ENCODE data around the gene KAT8. TPM values are rescaled to one million over a fixed set of nuclear protein-coding genes. Genes with fewer than 3 reads are reported as not detected.

KAT8 gene
- total RNA-seq, 4 donors from 2014 or later, result 61.0 to 83.4 (median 72.6) TPM

GRCh38 chr16:31113121-31114120, 4.0 kb upstream of the KAT8 start:
- peaks cover 28 to 44% (median 36%) of the 10 kb centered on the region in 4 donors for H3K4me1 ChIP-seq
- no peaks in the 10 kb centered on the region for H3K27me3 ChIP-seq
- intact Hi-C loops (cut with DNase I), result no loop called here
- H3K4me3 ChIP-seq, result no peak overlapping the region
- no peaks in the 10 kb centered on the region for H3K9me3 ChIP-seq
- H3K36me3 ChIP-seq, result peaks cover 25 to 43% (median 40%) of the 10 kb centered on the region in 4 donors
- 80% methylated on average over 5 of the region's 5 CpGs for WGBS
- DNase-seq (ENCODE audit: extremely low spot score), result no peak
- TF ChIP-seq, protein P1, sequence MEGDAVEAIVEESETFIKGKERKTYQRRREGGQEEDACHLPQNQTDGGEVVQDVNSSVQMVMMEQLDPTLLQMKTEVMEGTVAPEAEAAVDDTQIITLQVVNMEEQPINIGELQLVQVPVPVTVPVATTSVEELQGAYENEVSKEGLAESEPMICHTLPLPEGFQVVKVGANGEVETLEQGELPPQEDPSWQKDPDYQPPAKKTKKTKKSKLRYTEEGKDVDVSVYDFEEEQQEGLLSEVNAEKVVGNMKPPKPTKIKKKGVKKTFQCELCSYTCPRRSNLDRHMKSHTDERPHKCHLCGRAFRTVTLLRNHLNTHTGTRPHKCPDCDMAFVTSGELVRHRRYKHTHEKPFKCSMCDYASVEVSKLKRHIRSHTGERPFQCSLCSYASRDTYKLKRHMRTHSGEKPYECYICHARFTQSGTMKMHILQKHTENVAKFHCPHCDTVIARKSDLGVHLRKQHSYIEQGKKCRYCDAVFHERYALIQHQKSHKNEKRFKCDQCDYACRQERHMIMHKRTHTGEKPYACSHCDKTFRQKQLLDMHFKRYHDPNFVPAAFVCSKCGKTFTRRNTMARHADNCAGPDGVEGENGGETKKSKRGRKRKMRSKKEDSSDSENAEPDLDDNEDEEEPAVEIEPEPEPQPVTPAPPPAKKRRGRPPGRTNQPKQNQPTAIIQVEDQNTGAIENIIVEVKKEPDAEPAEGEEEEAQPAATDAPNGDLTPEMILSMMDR (IDR thresholded peaks at IDR 0.05), result no peak
- TF ChIP-seq POLR2AphosphoS5 (IDR thresholded peaks at IDR 0.05) (no peak), POLR2A (IDR thresholded peaks at IDR 0.05; ENCODE audit: low read depth) (no peak), EP300 (IDR thresholded peaks at IDR 0.05) (no peak)
- peak overlapping the region in 3 of 4 donors; percentile 32 to 55 (median 37) for H3K27ac ChIP-seq (replicated peaks in 1 of 4)

DNA sequence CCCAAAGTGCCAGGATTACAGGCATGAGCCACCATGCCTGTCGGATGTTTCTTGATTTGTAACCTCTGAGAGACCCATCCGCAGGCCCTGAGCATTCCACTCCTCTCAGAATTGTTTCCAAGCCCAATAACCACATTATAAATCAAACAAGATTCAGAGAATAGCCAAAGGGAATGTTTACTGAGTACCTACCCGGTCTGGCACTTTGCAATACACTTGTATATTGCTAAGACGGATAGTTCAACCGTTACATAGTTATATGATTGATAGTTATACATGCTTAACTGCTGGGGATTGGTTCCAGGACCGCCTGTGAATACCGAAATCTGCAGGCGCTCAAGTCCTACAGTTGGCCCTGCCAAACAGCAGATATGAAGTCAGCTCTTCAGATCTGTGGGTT, 3.0 kb upstream of the KAT8 start:
- WGBS, result 71% methylated on average over 8 of the region's 8 CpGs
- no peak overlapping the region for H3K4me3 ChIP-seq
- TF ChIP-seq POLR2A (IDR thresholded peaks at IDR 0.05; ENCODE audit: low read depth) (no peak), EP300 (IDR thresholded peaks at IDR 0.05) (no peak), POLR2AphosphoS5 (IDR thresholded peaks at IDR 0.05) (no peak)
- TF ChIP-seq, protein P1 (IDR thresholded peaks at IDR 0.05), result no peak
- H3K27me3 ChIP-seq, result no peaks in the 10 kb centered on the region
- no peak for DNase-seq (ENCODE audit: extremely low spot score)
- intact Hi-C loops (cut with DNase I), result no loop called here
- H3K9me3 ChIP-seq, result no peaks in the 10 kb centered on the region
- peaks cover 28 to 45% (median 36%) of the 10 kb centered on the region in 4 donors for H3K4me1 ChIP-seq
- H3K36me3 ChIP-seq, result peaks cover 25 to 44% (median 40%) of the 10 kb centered on the region in 4 donors
- H3K27ac ChIP-seq (replicated peaks in 1 of 4), result peak overlapping the region in 3 of 4 donors; percentile 0 to 35 (median 32)

DNA sequence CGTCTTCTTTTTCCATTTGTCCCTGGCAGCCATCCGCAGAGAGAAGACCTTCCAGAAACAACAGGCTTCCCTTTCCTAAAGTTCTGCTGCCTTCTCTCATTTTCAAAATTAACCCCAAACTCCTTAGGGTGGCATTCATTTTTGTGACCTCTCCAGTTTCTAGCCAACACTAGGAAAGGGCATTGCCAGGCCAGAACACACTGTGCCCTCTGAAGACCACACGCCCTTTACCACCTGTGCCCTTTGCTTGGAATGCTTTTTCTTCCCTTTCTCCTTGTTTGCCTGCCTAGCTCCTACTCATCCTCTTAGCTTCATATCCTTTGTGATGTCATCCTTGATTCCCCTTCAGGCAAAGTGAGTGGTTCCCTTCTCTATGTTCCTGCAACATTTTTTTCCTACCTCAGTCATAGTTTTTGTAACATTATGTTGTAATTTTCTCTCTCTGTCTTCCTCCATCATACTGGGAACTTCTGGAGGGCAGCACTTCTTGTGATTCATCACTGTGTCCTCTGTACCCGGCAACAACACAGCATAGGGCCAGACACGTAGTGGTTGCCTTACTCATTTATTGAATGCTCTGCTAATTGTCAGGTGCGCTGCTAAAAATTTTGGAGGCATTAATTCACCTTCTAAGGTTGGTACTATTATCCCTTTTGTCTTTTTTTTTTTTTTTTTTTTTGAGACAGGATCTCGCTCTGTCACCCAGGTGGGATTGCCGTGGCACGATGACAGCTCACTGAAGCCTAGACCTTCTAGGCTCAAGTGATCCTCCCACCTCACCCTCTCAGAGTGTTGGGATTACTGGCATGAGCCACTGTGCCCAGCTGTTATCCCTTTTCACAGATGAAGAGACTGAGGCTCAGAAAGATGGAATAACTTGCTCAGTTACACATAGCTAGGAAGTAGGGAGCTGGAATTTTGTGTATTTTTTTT, 1.0 kb downstream of the KAT8 start:
- no peak for DNase-seq (ENCODE audit: extremely low spot score)
- H3K36me3 ChIP-seq, result peaks cover 26 to 48% (median 42%) of the 10 kb centered on the region in 4 donors
- peak overlapping the region; percentile 93 to 99 (median 96) for H3K27ac ChIP-seq (replicated peaks in 1 of 4)
- H3K4me1 ChIP-seq, result peaks cover 24 to 32% (median 29%) of the 10 kb centered on the region in 4 donors
- intact Hi-C loops (cut with DNase I), result no loop called here
- TF ChIP-seq EP300 (IDR thresholded peaks at IDR 0.05) (peak; percentile 5), POLR2AphosphoS5 (IDR thresholded peaks at IDR 0.05) (peak in 1 of 2 donors; percentile 1), POLR2A (IDR thresholded peaks at IDR 0.05; ENCODE audit: low read depth) (no peak)
- TF ChIP-seq, protein P1 (IDR thresholded peaks at IDR 0.05), result no peak
- WGBS, result 53% methylated on average over 9 of the region's 9 CpGs
- H3K4me3 ChIP-seq, result peak overlapping the region; percentile 79 to 81 (median 80)
- H3K9me3 ChIP-seq, result no peaks in the 10 kb centered on the region
- H3K27me3 ChIP-seq, result no peaks in the 10 kb centered on the region

DNA sequence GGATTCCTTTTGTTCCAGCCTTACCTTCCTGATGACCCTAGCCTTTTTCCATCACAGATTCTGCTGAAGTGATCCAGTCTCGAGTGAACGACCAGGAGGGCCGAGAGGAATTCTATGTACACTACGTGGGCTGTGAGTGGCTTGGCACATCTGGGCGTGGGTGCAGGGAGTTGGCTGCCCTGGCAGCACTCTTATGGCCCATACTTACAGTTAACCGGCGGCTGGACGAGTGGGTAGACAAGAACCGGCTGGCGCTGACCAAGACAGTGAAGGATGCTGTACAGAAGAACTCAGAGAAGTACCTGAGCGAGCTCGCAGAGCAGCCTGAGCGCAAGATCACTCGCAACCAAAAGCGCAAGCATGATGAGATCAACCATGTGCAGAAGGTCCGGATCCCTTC, 2.7 kb downstream of the KAT8 start:
- DNase-seq (ENCODE audit: extremely low spot score), result no peak
- peak overlapping the region; percentile 93 to 99 (median 96) for H3K27ac ChIP-seq (replicated peaks in 1 of 4)
- TF ChIP-seq, protein P1 (IDR thresholded peaks at IDR 0.05), result no peak
- no peak for TF ChIP-seq POLR2A (IDR thresholded peaks at IDR 0.05; ENCODE audit: low read depth)
- TF ChIP-seq POLR2AphosphoS5 (IDR thresholded peaks at IDR 0.05), result no peak
- TF ChIP-seq EP300 (IDR thresholded peaks at IDR 0.05), result no peak
- no peaks in the 10 kb centered on the region for H3K9me3 ChIP-seq
- no peak overlapping the region for H3K4me3 ChIP-seq
- 90% methylated on average over 16 of the region's 16 CpGs for WGBS
- H3K4me1 ChIP-seq, result peaks cover 23 to 30% (median 27%) of the 10 kb centered on the region in 4 donors
- intact Hi-C loops (cut with DNase I), result no loop called here
- H3K27me3 ChIP-seq, result no peaks in the 10 kb centered on the region
- H3K36me3 ChIP-seq, result peaks cover 33 to 64% (median 55%) of the 10 kb centered on the region in 4 donors
